Left renal pelvis (tissue), 4 donors: ENCODE data around the gene SPRYD3. TPM values are rescaled to one million over a fixed set of nuclear protein-coding genes. Genes with fewer than 3 reads are reported as not detected.

ENCODE experiments used
- DNase-seq, 4 donors: peaks; one replicate each; pipeline ENCODE4 v3.0.0-alpha.2; 2013; ENCODE audit warnings: low read depth in 4 of 4, low spot score in 3 of 4
- polyA plus RNA-seq, 4 donors: library from polyadenylated mRNA; unstranded; fragments of 120-200 nt; gene quantifications; one replicate each; pipeline ENCODE4 v1.2.1, GENCODE V29; 2013; ENCODE audit not compliant: insufficient read length in 4 of 4

SPRYD3 gene
- polyA plus RNA-seq, 4 donors = 17.2 to 28.6 (median 19.0) TPM

DNA sequence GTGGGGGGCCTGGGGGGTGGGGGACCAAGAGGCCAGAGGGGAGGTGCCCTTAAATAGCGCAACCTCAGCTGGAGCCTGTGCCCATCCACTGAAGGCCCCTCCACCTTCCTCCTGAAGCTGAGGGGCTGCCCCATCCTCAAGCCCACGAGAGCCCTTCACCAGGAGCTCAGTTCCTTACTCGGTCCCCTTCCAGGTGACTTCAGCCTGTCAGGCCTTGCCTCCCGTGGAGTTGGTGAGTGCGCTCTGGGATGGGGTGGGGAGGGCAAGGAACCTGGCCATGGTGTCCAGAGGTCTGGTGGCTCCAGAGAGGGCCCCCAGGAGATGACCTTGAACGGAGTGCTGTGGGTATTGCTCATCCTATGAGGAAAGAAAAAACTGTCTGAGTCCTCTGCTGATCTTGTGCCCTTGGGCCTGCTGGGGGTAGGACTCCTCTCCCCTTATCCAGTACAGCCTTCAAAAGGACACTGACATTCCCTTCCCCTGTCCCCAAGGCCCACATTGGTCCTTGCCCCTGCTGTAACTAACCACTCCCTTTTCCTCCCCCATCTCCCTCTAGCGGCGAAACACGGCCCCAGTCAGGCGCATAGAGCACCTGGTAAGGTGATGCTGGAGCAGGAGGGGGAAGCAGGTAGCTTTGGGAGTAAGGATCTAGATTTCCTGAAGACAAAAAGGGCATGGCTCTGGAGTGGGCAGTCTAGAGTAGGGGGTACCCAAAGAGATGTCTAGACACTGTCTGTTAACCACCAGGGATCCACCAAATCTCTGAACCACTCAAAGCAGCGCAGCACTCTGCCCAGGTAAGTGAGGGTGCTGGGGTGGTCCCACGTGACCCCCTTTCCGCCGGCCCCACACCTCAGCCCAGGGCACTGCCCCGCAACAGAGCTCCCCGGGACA, 25.7 kb downstream of the SPRYD3 start:
- no peak for DNase-seq

DNA sequence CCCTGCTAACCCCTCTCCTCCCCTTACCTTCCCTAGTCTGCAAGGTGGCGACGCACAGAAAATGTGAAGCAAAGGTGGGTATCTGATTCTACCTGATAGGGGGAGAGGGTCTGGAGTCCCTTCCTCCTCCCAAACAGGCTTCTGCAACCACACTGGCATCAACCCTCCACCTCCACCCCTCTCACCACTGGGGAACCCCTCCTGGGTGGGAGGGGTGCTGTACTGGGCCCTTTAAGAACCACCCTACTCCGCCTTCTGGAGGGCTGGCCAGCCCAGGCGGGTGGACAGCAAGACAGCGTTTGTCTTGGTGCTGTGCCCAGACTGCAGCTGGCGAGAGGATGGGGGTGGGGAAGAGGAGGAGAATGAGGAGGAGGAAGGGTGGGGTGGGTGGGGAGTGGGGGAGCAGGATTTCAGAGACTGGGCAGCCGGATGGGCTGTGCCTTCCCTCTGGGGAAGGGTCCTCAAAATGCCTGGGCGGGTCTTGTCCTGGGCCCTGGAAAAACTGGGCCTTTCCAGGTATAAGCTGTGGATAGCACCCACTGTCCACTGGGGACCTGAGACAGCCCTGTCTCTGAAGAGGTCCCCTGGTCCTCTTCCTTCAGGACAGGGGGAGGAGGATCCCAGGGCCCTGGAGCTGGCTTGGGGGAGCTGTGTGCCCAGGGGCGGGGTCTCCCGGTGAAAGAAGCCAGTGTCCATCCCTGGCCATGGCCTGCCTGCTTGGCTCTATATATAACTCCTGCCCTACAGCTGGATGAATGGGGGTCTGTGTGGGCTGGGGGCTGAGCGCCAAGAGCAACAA, 26.6 kb downstream of the SPRYD3 start:
- peak in 2 of 4 donors; percentile 68 to 70 for DNase-seq

DNA sequence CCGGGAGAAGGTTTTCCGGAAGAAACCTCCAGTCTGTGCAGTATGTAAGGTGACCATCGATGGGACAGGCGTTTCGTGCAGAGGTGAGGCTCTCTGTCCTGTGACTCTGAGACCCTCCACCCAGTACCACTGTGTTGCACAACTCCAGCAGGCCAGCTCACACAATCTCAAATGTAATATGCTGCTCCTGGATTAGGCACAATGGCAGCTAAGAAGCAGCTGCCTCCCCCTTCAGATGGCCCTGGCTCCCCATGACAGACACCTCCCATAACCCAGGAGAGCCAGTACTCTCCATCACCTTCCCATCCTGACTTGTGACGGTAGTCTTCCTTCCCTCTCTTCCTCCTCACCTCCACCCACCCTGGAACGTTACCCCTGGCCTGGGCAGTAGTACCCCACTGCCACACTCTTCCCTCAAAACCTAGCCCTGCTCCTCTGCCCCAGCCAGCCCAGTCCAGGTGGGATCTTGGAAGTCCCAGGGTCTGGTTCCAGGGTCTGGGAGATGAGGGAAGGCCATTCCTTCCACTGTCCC, 27.2 kb downstream of the SPRYD3 start:
- DNase-seq = no peak

DNA sequence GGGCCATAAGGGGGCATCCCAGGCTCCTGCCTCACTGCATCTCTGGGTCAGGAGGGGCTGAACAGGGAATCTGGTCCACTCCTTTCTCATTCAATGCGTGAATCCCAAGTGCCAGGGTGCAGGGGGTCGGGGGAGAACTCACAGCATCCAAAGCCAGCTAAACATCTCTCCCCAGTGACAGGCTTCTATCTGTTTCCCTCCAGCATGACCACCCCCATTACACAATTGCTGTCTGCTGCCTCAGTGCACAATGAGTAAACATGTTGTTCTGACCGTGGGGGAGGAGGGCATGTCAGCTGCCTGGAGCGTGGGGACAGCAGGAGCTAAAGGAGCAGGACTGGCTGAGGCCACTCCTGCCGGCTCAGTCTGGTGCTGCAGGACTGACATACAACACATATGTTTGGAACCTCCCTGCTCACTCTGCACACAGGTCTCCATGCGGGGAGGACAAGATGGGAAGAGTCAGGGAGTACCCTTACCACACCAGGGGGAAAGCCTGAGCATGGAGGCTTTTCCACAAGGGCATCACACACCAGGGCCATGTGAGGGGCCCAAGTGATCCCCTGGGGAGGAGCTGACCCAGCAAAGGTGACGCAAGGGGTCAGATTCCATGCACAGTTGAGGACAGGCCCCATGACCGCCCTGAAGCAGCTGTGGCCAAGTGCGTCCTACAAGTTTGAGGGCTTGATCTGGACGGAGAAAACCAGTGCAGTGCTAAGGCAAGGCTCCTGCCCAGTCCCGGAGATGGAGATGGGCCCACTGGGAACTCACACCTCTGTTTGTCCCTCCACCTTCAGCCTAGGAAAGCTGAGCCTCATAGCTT, 27.9 kb downstream of the SPRYD3 start:
- DNase-seq = peak in 1 of 4 donors; percentile 52

DNA sequence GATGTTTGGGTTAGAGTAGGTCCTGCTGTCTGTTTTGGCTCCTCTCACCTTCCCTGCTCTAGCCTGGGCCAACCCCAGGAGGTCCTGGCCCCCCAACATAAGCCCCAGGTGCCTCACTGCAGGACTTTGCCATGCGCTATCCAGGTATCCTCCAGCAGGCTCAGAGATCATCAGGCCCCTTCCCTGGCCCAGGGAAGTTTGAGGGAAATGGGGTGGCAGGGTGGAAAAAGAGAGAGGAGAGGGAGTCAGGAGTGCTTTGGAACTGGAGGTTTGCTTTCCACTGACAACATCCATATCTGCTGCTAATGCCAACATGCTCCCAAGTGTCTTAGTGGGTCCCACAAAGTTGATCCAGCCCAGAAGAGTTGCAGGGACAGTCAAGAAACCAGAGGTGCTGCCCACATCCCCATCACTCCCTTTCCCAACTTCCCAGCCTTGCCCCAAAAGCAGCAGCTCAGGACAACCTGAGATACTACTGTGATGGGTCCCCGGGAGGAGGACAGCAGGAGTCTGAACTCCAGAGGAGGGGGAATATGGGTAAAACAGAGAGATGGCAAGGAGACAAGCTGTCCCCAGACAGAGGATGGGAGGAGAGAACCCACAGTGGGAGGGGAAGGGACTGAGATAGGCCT, 28.6 kb downstream of the SPRYD3 start:
- no peak for DNase-seq

DNA sequence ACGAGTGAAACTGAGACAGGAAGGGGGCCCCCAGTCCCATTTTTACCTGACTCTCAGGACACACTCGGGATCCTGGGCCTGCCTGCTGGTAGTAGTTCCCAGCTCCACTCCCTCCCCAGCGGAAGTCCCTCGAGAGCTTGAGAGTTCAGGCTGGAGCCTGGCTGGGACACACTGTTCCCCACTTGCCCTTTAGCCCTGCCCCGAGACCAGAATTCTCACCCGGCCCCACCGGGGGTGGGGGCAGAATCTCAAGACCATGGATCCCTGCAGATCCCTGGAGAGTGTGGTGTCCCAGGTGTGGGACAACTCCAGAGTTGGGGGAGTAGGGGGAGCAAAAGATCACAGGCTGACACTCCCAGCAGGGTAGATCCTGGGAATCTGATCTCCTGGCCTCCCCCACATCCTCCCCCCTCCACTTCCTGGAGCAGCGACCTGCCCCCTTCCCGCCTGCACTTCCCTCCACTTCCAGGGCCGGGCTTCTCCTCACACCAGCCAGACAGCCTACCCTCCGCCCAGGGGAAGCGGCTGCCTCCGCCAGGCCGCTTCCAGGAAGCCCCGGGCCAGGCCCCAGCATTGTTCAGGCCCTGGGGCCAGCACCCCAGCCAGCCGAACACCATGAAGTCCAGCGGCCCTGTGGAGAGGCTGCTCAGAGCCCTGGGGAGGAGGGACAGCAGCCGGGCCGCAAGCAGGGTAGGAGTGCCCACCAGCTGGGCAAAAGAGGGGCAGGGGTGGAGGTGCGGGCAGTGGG, 29.4 kb downstream of the SPRYD3 start, which contains the start of gene TNS2:
TNS2 (plus strand) TSS at position 495 of the 748 bp plus-strand sequence; CDS start at position 616, 121 bp downstream.
- DNase-seq = no peak

DNA sequence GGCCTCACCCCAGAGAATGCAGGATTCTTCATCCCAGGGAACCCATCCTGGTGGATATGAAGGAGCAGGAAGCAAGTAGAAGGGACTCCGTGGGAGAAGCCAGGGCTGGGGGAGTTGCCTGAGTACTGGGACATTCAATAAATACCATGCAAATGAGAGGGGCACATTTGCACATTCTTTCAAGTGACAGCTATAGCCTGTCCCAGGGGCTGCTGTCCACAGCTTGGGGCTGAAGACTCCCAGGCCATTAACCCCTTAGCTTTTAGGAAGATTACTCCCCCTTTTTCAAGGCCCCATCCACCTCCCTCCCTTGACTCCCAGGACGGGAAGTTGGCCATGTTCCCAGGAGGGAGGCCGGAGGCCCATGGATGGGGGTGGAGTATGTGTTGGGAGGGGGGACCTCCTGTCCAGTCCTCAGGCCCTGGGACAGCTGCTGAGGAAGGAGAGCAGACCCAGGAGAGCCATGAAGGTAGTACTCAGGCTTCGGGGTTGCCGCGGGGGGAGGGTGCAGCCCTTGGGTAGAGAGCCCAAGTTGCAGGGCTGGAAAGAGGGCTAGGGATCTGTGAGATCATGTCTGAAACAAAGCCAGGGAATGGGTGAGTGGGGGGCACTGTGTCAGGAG, 30.3 kb downstream of the SPRYD3 start:
- peak in 2 of 4 donors; percentile 72 to 77 for DNase-seq

DNA sequence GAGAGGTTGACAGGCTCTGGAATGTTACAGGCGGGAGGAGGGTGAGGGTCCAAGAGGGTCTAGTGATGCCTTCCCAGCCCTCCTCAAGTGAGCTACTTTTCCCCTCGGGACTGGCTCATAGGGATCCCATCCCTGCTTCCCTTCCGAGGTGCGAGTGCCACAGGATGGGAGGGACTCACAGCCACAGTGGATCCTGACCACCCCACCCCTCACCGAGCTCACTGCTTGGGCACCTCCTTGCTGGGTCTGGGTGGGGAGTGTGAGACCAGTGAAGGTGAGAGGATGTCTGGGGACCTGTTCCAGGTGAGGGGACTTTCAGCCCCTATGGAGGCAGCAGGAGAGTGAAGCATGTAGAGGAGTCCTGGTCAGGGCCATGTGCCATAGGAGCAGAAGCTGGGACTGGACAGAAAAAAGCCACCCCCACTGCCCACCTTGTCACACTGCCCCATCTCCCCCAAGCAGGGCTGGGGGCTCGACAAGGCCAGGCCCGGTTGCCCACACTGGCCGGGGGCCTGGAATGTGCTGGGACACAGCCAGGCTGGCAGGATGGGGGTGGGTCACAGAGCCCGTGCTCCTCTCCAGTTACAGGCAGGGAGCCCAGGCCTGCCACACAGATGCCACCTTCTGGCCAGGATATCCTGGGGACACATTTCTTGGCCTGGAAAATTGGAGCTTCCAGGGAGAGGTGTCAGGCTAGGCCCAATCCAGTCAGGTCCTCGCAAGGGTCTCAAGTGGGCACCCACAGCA, 31.0 kb downstream of the SPRYD3 start:
- DNase-seq = peak in 1 of 4 donors; percentile 51

DNA sequence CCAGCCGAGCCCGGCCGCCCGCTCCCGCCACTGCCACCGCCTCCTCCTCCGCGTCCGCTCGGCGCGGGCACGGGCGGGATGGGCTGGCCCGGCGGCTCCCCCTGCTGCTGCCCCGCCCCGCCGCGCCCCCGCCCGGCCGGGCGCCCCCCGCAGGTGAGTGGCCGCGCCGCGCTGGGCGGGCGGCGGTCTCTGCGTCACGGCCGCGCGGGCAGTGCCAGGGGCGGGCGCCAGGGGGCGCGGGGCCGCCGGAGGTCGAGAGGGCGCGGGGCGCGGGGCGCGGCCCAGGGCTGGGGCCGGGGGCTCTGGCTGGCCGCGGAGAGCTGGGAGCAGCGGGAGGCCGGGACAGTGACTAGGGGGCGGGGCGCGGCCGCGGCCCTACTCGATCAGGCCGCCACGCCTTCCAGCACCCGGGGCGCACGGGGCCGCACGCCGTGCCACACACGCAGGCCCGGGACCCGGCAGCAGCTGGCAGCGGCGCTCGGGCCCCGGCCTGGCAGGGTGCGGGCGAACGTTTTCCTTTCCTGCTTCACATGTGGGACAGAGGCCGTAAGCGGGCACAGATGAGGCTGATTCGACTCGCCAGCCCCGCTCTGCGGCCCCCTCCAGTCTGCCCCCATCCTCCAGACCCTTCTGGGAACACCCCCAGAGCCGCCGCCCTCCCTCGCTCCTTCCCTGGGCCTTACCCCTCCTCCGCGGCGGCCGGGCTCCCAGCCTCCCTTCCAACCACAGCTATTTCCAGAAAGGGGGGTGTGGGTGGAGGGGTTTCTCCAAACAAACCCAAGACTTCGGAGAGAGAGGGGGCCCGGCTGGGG, 31.8 kb downstream of the SPRYD3 start:
- DNase-seq = peak in 2 of 4 donors; percentile 73 to 76

DNA sequence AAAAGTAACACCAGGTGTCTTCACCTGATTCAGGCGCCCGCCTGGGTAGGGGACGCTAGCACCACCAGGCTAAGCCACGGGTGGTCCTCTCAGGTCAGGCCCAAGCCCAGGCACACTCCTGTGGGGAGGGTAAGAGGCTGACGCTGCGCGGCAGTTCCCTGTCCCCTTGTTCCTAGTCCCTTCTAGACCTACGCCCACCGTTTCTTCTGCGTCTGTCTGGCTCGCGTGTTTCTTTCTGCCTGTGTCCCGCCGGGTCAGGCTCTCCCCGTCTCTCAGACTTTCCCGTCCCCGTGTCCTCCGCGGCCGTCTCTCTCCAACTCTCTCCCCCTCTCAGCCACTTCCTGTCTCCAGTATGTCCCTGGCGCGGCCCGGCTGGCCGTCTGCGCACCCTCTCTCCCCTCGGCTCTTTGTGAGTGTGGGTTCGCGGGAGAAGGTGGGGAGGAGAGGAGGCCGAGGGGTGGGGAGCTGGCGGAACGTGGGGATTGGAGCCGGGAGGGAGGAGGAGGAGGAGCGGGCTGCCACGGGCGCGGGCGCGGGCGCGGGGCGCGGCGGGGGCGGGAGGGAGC, 32.5 kb downstream of the SPRYD3 start:
- peak in 1 of 4 donors; percentile 58 for DNase-seq

DNA sequence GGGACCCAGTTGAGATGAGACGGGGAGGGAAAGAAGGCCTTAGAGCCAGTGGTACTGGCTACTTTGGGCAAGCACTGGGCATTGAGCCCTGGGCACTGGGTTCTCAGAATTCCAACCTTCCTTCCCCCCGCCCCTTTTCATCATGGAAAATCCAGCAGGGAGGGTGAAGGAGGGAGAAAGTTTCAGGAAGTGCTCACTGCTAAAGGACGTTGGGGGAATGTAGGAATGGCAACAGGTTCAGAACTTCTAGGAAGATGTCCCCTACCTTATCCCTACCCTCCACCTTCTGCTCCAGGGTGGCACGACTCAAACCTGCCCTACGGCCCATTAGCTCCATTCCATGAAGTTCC, 33.5 kb downstream of the SPRYD3 start:
- DNase-seq = no peak

DNA sequence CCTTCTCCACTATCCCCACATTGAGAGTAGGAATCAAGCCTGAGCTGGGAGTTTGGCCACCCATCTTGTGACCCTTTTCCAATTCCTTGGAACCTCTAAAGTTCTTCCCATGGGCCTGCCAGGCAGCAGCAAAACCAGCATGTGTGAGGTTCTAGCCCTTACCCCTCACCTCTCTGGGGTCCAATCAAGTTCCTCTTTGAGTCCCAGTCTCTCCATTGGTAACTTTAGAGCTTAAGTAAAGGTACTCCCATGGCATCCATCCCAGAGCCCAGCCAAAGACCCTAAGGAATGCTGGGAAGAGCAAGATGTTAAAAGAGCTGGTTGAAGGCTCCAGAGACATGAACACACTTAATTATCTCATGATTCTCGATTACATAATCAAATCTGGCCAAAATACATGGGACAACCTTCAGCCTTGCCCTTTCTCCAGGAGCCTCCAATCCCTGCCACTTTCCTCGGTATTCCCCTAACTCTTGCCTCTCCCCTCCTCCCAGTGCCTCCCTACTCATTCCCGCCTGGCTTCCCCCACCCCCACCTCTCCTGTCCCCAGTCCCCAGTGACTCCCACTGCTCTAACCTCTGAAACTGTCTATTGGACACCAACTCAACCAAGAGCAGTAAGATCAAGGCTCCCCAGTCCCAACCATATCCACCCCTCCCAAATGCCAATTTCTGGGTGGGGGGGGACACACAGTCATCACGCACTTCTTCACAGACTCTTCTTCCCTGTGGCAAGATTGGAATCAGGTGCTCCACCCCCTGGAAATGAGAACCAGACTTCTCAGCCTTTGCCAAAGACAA, 34.1 kb downstream of the SPRYD3 start:
- no peak for DNase-seq

DNA sequence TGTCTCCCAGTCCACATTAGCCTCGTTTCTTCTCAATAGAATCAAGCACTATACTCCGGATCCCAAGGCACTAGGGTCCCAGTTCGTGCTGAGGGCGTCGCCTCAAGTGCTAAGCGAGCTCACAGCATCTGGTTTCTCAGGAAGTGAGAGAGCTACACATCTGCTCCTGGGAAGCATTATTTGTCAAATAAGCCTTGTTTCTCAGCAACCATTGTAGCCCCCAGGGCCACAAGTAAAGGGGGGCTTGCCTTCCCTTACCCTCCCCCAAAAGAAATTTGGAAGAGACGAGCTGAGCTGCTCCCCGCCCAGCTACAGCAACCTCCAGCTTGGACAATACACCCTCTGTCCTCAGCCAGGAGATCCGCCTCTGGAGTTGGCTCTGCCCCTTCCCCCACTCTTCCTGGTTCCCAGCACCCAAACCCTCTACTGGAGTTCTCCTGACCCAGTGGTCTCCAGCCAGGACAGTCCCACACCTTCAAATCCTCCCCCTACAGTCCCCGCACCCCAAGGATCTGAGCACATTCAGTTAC, 35.1 kb downstream of the SPRYD3 start:
- no peak for DNase-seq

DNA sequence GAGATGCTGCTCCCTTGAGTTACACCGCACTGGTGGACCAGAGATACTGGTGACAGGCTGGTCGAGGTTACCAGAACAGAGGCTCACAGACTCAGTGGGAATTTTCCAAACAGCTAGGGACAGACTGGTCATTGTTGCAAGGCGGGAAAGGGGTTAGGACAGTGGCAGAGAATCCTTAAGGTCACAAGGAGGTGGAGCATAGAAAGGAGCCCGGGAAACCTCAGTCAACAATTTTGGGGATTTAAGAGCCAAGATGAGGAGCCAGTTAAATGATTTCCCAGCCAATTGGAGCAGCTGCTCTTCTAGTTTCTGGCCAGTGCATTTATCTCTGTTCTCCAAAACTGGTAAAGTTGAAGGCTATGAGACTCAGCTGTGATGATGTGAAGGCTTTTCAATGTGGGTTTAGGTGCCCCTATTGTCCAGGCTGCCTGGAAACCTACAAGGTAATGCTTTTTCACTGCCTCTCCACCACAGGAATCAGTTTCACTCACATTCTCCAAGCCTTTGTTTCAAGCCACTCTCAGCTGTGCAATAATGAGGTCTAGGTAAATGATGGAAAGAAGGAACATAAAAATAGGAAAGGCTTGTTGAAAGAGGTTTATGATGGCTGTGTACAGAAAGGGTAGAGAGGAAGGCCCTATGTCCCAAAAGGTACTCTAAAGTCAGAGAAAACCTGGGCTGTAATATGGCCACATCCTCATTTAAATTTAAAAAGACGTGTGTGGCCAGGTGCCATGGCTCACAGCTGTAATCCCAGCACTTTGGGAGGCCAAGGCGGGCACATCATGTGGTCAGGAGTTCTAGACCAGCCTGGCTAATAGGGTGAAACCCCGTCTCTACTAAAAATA, 36.4 kb downstream of the SPRYD3 start:
- DNase-seq = no peak

DNA sequence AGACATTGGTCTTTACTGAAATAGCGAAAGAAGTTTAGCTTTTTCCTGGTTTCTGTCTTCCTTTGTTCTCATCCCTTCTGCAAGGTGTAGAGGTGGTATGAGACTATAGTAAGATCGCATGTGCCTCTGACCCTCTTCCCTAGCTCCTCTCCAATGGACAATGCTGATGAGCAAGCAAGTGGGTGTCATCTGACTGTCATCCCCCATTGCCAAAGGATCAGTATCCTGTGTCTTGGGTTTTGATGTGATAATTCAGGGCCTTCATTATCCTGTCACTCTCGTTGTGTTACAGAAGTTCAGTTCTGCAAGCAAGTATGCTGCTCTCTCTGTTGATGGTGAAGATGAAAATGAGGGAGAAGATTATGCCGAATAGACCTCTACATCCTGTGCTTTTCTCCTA, 39.3 kb downstream of the SPRYD3 start:
- DNase-seq = no peak
